ENCODE measurements around the gene CPS1.

The CPS1 gene

GRCh38 chr2:210630873-210631560, 74.6 kb downstream of the CPS1 start:
- DNase-seq (ENCODE audit: extremely low spot score): no peak
- CTCF ChIA-PET: no interaction called here
- no peak for TF ChIP-seq SP1 (IDR thresholded peaks at IDR 0.05)
- 0 out of 2 replicates have a peak, but pooled peaks have one; percentile 14 for TF ChIP-seq L3MBTL2 (conservative IDR thresholded peaks at IDR 0.05)
- peak; percentile 51; the same call in 1 of the 2 replicates for TF ChIP-seq ZNF384 (IDR thresholded peaks at IDR 0.05)
- peak; percentile 49; the same call in 1 of the 2 replicates for TF ChIP-seq PKNOX1 (IDR thresholded peaks at IDR 0.05)
- TF ChIP-seq LEF1 (IDR thresholded peaks at IDR 0.05; ENCODE audit: borderline replicate concordance): no peak
- no peak for TF ChIP-seq CTBP1 (IDR thresholded peaks at IDR 0.05; ENCODE audit: borderline replicate concordance)
- TF ChIP-seq FOXA1 (IDR thresholded peaks at IDR 0.05): no peak
- no peak for TF ChIP-seq FOXM1 (IDR thresholded peaks at IDR 0.05; ENCODE audit: borderline replicate concordance)
- POLR2A ChIA-PET: no interaction called here

GRCh38 chr2:210633699-210634098, 77.3 kb downstream of the CPS1 start:
- POLR2A ChIA-PET: no interaction called here
- TF ChIP-seq FOXM1 (IDR thresholded peaks at IDR 0.05; ENCODE audit: borderline replicate concordance) (no peak), SP1 (IDR thresholded peaks at IDR 0.05) (no peak), FOXK2 (IDR thresholded peaks at IDR 0.05) (no peak), CTBP1 (IDR thresholded peaks at IDR 0.05; ENCODE audit: borderline replicate concordance) (no peak), ELF4 (IDR thresholded peaks at IDR 0.05) (no peak), FOXA1 (IDR thresholded peaks at IDR 0.05) (no peak), HDGF (IDR thresholded peaks at IDR 0.05; ENCODE audit: borderline replicate concordance) (no peak), TARDBP (IDR thresholded peaks at IDR 0.05) (no peak), L3MBTL2 (conservative IDR thresholded peaks at IDR 0.05) (no peak), BHLHE40 (IDR thresholded peaks at IDR 0.05; ENCODE audit: borderline replicate concordance) (no peak)
- CTCF ChIA-PET: interaction anchor here (0.6 kb wide), 1 partner anchor 385 kb away, joined by 5 read pairs; no protein-coding TSS in a partner anchor
- no peak for DNase-seq (ENCODE audit: extremely low spot score)

- ChIA-PET POLR2A (no interaction called here), CTCF (no interaction called here)
- DNase-seq (ENCODE audit: extremely low spot score): no peak
- TF ChIP-seq PKNOX1 (IDR thresholded peaks at IDR 0.05) (no peak), SUZ12 (IDR thresholded peaks at IDR 0.05) (no peak), CTBP1 (IDR thresholded peaks at IDR 0.05; ENCODE audit: borderline replicate concordance) (no peak), ZNF384 (IDR thresholded peaks at IDR 0.05) (no peak), FOXM1 (IDR thresholded peaks at IDR 0.05; ENCODE audit: borderline replicate concordance) (no peak), TARDBP (IDR thresholded peaks at IDR 0.05) (no peak), ARNT (IDR thresholded peaks at IDR 0.05) (no peak), FOXA1 (IDR thresholded peaks at IDR 0.05) (no peak), NFRKB (IDR thresholded peaks at IDR 0.05) (no peak), FOXK2 (IDR thresholded peaks at IDR 0.05) (no peak), L3MBTL2 (conservative IDR thresholded peaks at IDR 0.05) (no peak), BHLHE40 (IDR thresholded peaks at IDR 0.05; ENCODE audit: borderline replicate concordance) (no peak), LEF1 (IDR thresholded peaks at IDR 0.05; ENCODE audit: borderline replicate concordance) (no peak)
Measured at GRCh38 chr2:210635257-210635656, 78.9 kb downstream of the CPS1 start.

GRCh38 chr2:210642333-210642732, 85.9 kb downstream of the CPS1 start:
- DNase-seq (ENCODE audit: extremely low spot score): no peak
- CTCF ChIA-PET: no interaction called here
- TF ChIP-seq TARDBP (IDR thresholded peaks at IDR 0.05): no peak
- no peak for TF ChIP-seq L3MBTL2 (conservative IDR thresholded peaks at IDR 0.05)
- TF ChIP-seq ELF4 (IDR thresholded peaks at IDR 0.05): no peak
- no peak for TF ChIP-seq HDGF (IDR thresholded peaks at IDR 0.05; ENCODE audit: borderline replicate concordance)
- no peak for TF ChIP-seq BHLHE40 (IDR thresholded peaks at IDR 0.05; ENCODE audit: borderline replicate concordance)
- no peak for TF ChIP-seq ZNF384 (IDR thresholded peaks at IDR 0.05)
- no peak for TF ChIP-seq LEF1 (IDR thresholded peaks at IDR 0.05; ENCODE audit: borderline replicate concordance)
- no peak for TF ChIP-seq ARNT (IDR thresholded peaks at IDR 0.05)
- no peak for TF ChIP-seq NFRKB (IDR thresholded peaks at IDR 0.05)
- TF ChIP-seq FOXM1 (IDR thresholded peaks at IDR 0.05; ENCODE audit: borderline replicate concordance): no peak
- TF ChIP-seq SP1 (IDR thresholded peaks at IDR 0.05): no peak
- TF ChIP-seq CTBP1 (IDR thresholded peaks at IDR 0.05; ENCODE audit: borderline replicate concordance): no peak
- POLR2A ChIA-PET: no interaction called here

GRCh38 chr2:210647151-210647550, 90.8 kb downstream of the CPS1 start:
- POLR2A ChIA-PET: no interaction called here
- TF ChIP-seq NFRKB (IDR thresholded peaks at IDR 0.05) (no peak), FOXA1 (IDR thresholded peaks at IDR 0.05) (no peak), TARDBP (IDR thresholded peaks at IDR 0.05) (no peak), CTBP1 (IDR thresholded peaks at IDR 0.05; ENCODE audit: borderline replicate concordance) (no peak), BHLHE40 (IDR thresholded peaks at IDR 0.05; ENCODE audit: borderline replicate concordance) (no peak), FOXM1 (IDR thresholded peaks at IDR 0.05; ENCODE audit: borderline replicate concordance) (no peak), SP1 (IDR thresholded peaks at IDR 0.05) (no peak), L3MBTL2 (conservative IDR thresholded peaks at IDR 0.05) (no peak), ELF4 (IDR thresholded peaks at IDR 0.05) (no peak), ARNT (IDR thresholded peaks at IDR 0.05) (no peak)

GRCh38 chr2:210654091-210654490, 97.7 kb downstream of the CPS1 start:
- TF ChIP-seq L3MBTL2 (conservative IDR thresholded peaks at IDR 0.05) (no peak), SUZ12 (IDR thresholded peaks at IDR 0.05) (no peak), PKNOX1 (IDR thresholded peaks at IDR 0.05) (no peak), CTBP1 (IDR thresholded peaks at IDR 0.05; ENCODE audit: borderline replicate concordance) (no peak), FOXM1 (IDR thresholded peaks at IDR 0.05; ENCODE audit: borderline replicate concordance) (no peak), ARNT (IDR thresholded peaks at IDR 0.05) (no peak), ELF4 (IDR thresholded peaks at IDR 0.05) (no peak), BHLHE40 (IDR thresholded peaks at IDR 0.05; ENCODE audit: borderline replicate concordance) (no peak), LEF1 (IDR thresholded peaks at IDR 0.05; ENCODE audit: borderline replicate concordance) (no peak), TARDBP (IDR thresholded peaks at IDR 0.05) (no peak), HDGF (IDR thresholded peaks at IDR 0.05; ENCODE audit: borderline replicate concordance) (no peak), SP1 (IDR thresholded peaks at IDR 0.05) (no peak), ZNF384 (IDR thresholded peaks at IDR 0.05) (no peak)
- CTCF ChIA-PET: interaction anchor here (0.6 kb wide), 1 partner anchor 679 kb away, joined by 4 read pairs; no protein-coding TSS in a partner anchor
- DNase-seq (ENCODE audit: extremely low spot score): no peak
- POLR2A ChIA-PET: no interaction called here

More at GRCh38 chr2:210647151-210647550, 90.8 kb downstream of the CPS1 start:
- CTCF ChIA-PET: no interaction called here
- no peak for DNase-seq (ENCODE audit: extremely low spot score)

Measured in HEK293T (cell line).